Upper lobe of left lung (tissue), 6 donors: ENCODE measurements around the gene ZMYND12. TPM values are rescaled to one million over a fixed set of nuclear protein-coding genes. Genes with fewer than 3 reads are reported as not detected.
A peak's percentile ranks its signal among the peaks of the same experiment; 100 is the strongest.

Experiments used
- ATAC-seq, 2 donors: fragments of 200-7000 bp; cut with Tn5 transposase; one replicate each; pipeline ENCODE4 v1.9.1; 2022; ENCODE audit warnings: mild to moderate bottlenecking in 2 of 2, moderate library complexity in 2 of 2; ENCODE audit not compliant: low FRiP score in 2 of 2
- DNase-seq, 2 donors: peaks; one replicate each; pipeline ENCODE4 v3.0.0-alpha.2; 2019 to 2020
- H3K27ac ChIP-seq, 4 donors: fragments of 200-600 bp; sonication (generic); one replicate each; pipeline ENCODE4 v1.5.1; 2016 to 2019
- H3K27me3 ChIP-seq, 4 donors: fragments of 200-600 bp; sonication (generic); one replicate each; pipeline ENCODE4 v1.5.1; 2017 to 2019
- H3K36me3 ChIP-seq, 4 donors: fragments of 200-600 bp; sonication (generic); one replicate each; pipeline ENCODE4 v1.5.1; 2016 to 2019
- H3K4me1 ChIP-seq, 4 donors: fragments of 200-600 bp; sonication (generic); one replicate each; pipeline ENCODE4 v1.5.1; 2018 to 2019
- H3K4me3 ChIP-seq, 4 donors: fragments of 200-600 bp; sonication (generic); one replicate each; pipeline ENCODE4 v1.5.1; 2017 to 2019; ENCODE audit warnings: mild to moderate bottlenecking in 2 of 4, moderate library complexity in 1 of 4
- H3K9me3 ChIP-seq, 4 donors: fragments of 200-600 bp; sonication (generic); one replicate each; pipeline ENCODE4 v1.5.1; 2018 to 2019
- CTCF ChIP-seq, 6 experiments: fragments of 450-650 bp in 4 of 6; fragments of 200-600 bp in 2 of 6; sonication (generic) in 2 of 6; IDR thresholded peaks; one replicate each; pipeline ENCODE4 v1.5.1; 2016 to 2019; ENCODE audit warnings: antibody characterized with exemption in 6 of 6
- EP300 ChIP-seq, 4 donors: sonication (generic); formaldehyde crosslinking; IDR thresholded peaks; one replicate each; pipeline ENCODE4 v1.5.1; 2017; ENCODE audit warnings: antibody characterized with exemption in 4 of 4, control low read depth in 2 of 4
- POLR2A ChIP-seq, 4 donors: fragments of 450-650 bp; IDR thresholded peaks; one replicate each; pipeline ENCODE4 v1.5.1; 2016 to 2017; ENCODE audit warnings: antibody characterized with exemption in 4 of 4, mild to moderate bottlenecking in 2 of 4
- POLR2AphosphoS5 ChIP-seq, 2 donors: sonication (generic); formaldehyde crosslinking; IDR thresholded peaks; one replicate each; pipeline ENCODE4 v1.5.1; 2017; ENCODE audit warnings: antibody characterized with exemption in 2 of 2
- WGBS, 2 donors: methylation state at CpG; one replicate each; pipeline ENCODE4 v1.1.5; 2017 to 2018; 5-methylcytosine and 5-hydroxymethylcytosine counted together
- total RNA-seq, 6 donors: library from RNA; depleted of rRNA in 4 of 6; stranded (reverse); fragments of >200 nt in 4 of 6; gene quantifications; one replicate each; pipeline versions ENCODE4 v1.1.0 to v1.2.1, GENCODE V29; 2016 to 2021
- donor health status: DM: no; HTN: no; CAD: no; lungs with moderate emphysema.
- donor health status: DM: no; HTN: yes; CAD: no; lungs with severe emphysema.

The ZMYND12 gene
- total RNA-seq, 6 donors from 2014 or later: 1.5 to 9.4 (median 4.1) TPM; not detected in 1

GRCh38 chr1:42423681-42424080 is 32.1 kb downstream of the ZMYND12 start:
- WGBS, 2 donors: 88 to 95% methylated on average over 3 of the region's 3 CpGs
- no peak for DNase-seq

GRCh38 chr1:42422737-42423136 is 33.1 kb downstream of the ZMYND12 start:
- peaks cover 0 to 12% (median 6%) of the 10 kb centered on the region in 4 donors for H3K4me1 ChIP-seq
- no peaks in the 10 kb centered on the region for H3K36me3 ChIP-seq
- WGBS, 2 donors: 65 to 68% methylated on average over 9 of the region's 9 CpGs
- TF ChIP-seq CTCF (IDR thresholded peaks at IDR 0.05) (no peak), POLR2A (IDR thresholded peaks at IDR 0.05) (no peak), POLR2AphosphoS5 (IDR thresholded peaks at IDR 0.05) (no peak), EP300 (IDR thresholded peaks at IDR 0.05) (no peak)
- no peak overlapping the region for H3K27ac ChIP-seq
- no peaks in the 10 kb centered on the region for H3K9me3 ChIP-seq
- DNase-seq (no peak), ATAC-seq (no peak)
- H3K27me3 ChIP-seq: no peaks in the 10 kb centered on the region
- no peak overlapping the region for H3K4me3 ChIP-seq

More at GRCh38 chr1:42423681-42424080, 32.1 kb downstream of the ZMYND12 start:
- Histone ChIP-seq H3K27ac (no peak overlapping the region), H3K27me3 (no peaks in the 10 kb centered on the region), H3K9me3 (no peaks in the 10 kb centered on the region), H3K36me3 (no peaks in the 10 kb centered on the region), H3K4me3 (no peak overlapping the region), H3K4me1 (peaks cover 0 to 12% (median 6%) of the 10 kb centered on the region in 4 donors)
- TF ChIP-seq POLR2A (IDR thresholded peaks at IDR 0.05): no peak
- TF ChIP-seq POLR2AphosphoS5 (IDR thresholded peaks at IDR 0.05): no peak
- TF ChIP-seq EP300 (IDR thresholded peaks at IDR 0.05): no peak
- no peak for TF ChIP-seq CTCF (IDR thresholded peaks at IDR 0.05)
- no peak for ATAC-seq

GRCh38 chr1:42420911-42421585 is 34.8 kb downstream of the ZMYND12 start:
- 31 to 34% methylated on average over 10 of the region's 10 CpGs for WGBS, 2 donors
- no peak for DNase-seq
- TF ChIP-seq POLR2AphosphoS5 (IDR thresholded peaks at IDR 0.05): no peak
- no peak for TF ChIP-seq EP300 (IDR thresholded peaks at IDR 0.05)
- TF ChIP-seq POLR2A (IDR thresholded peaks at IDR 0.05): no peak
- TF ChIP-seq CTCF (IDR thresholded peaks at IDR 0.05): no peak
- peaks cover 0 to 12% (median 6%) of the 10 kb centered on the region in 4 donors for H3K4me1 ChIP-seq
- no peak overlapping the region for H3K4me3 ChIP-seq
- no peaks in the 10 kb centered on the region for H3K27me3 ChIP-seq
- no peaks in the 10 kb centered on the region for H3K36me3 ChIP-seq
- ATAC-seq: peak; percentile 55 to 66
- H3K9me3 ChIP-seq: no peaks in the 10 kb centered on the region
- no peak overlapping the region for H3K27ac ChIP-seq

- H3K36me3 ChIP-seq: no peaks in the 10 kb centered on the region
- DNase-seq: no peak
- H3K4me3 ChIP-seq: no peak overlapping the region
- peaks cover 0 to 12% (median 6%) of the 10 kb centered on the region in 4 donors for H3K4me1 ChIP-seq
- TF ChIP-seq POLR2AphosphoS5 (IDR thresholded peaks at IDR 0.05): no peak
- TF ChIP-seq CTCF (IDR thresholded peaks at IDR 0.05): no peak
- TF ChIP-seq EP300 (IDR thresholded peaks at IDR 0.05): no peak
- no peak for TF ChIP-seq POLR2A (IDR thresholded peaks at IDR 0.05)
- no peak overlapping the region for H3K27ac ChIP-seq
- no peak for ATAC-seq
- no peaks in the 10 kb centered on the region for H3K27me3 ChIP-seq
- 82 to 84% methylated on average over 7 of the region's 7 CpGs for WGBS, 2 donors
- no peaks in the 10 kb centered on the region for H3K9me3 ChIP-seq
These were observed 35.7 kb downstream of the ZMYND12 start for GRCh38 chr1:42420121-42420520.
